GM23338 (cell line): Measurements from ENCODE around the gene TRPM2. TPM values are rescaled to one million over a fixed set of nuclear protein-coding genes. Genes with fewer than 3 reads are reported as not detected.
A peak's percentile ranks its signal among the peaks of the same experiment; 100 is the strongest.

ENCODE experiments used
- ATAC-seq: fragments of 200-7000 bp; cut with Tn5 transposase; 3 replicates; pipeline ENCODE4 v1.9.1; 2020
- DNase-seq: peaks from one replicate; pipeline ENCODE4 v3.0.0-alpha.2; 2015; ENCODE audit warnings: low spot score
- H2AFZ ChIP-seq: fragments of 200-600 bp; sonication (generic); 2 replicates; pipeline ENCODE4 v1.8.0; 2016; ENCODE audit warnings: antibody characterized with exemption, mild to moderate bottlenecking, moderate library complexity
- H3F3A ChIP-seq: fragments of 200-600 bp; sonication (generic); replicated peaks from 2 replicates; pipeline ENCODE4 v1.8.0; 2017; ENCODE audit warnings: antibody characterized with exemption, mixed run types, low read depth
- H3K27ac ChIP-seq: fragments of 200-600 bp; sonication (generic); 2 replicates; pipeline ENCODE4 v1.6.1; 2016; ENCODE audit warnings: low read depth
- H3K27me3 ChIP-seq: fragments of 200-600 bp; sonication (generic); 2 replicates; pipeline ENCODE4 v1.8.0; 2016; ENCODE audit warnings: mild to moderate bottlenecking, mixed run types, moderate library complexity; ENCODE audit not compliant: insufficient read depth
- H3K36me3 ChIP-seq: fragments of 200-600 bp; sonication (generic); 2 replicates; pipeline ENCODE4 v1.8.0; 2016; ENCODE audit warnings: mild to moderate bottlenecking; ENCODE audit not compliant: insufficient read depth
- H3K4me1 ChIP-seq: fragments of 200-600 bp; sonication (generic); 2 replicates; pipeline ENCODE4 v1.8.0; 2016; ENCODE audit warnings: mild to moderate bottlenecking, moderate library complexity; ENCODE audit not compliant: insufficient read depth
- H3K4me2 ChIP-seq: fragments of 200-600 bp; sonication (generic); 2 replicates; pipeline ENCODE4 v1.7.1; 2017; ENCODE audit warnings: mixed run types
- H3K4me3 ChIP-seq: fragments of 200-600 bp; sonication (generic); 2 replicates; pipeline ENCODE4 v1.6.1; 2016; ENCODE audit warnings: mixed run types
- H3K79me2 ChIP-seq: fragments of 200-600 bp; sonication (generic); replicated peaks from 2 replicates; pipeline ENCODE4 v1.8.0; 2017; ENCODE audit warnings: mild to moderate bottlenecking; ENCODE audit not compliant: insufficient read depth
- H3K9me2 ChIP-seq: fragments of 200-600 bp; sonication (generic); 2 replicates; pipeline ENCODE4 v1.8.0; 2017; ENCODE audit not compliant: insufficient read depth
- H4K20me1 ChIP-seq: fragments of 200-600 bp; sonication (generic); replicated peaks from 2 replicates; pipeline ENCODE4 v1.8.0; 2017; ENCODE audit warnings: mild to moderate bottlenecking; ENCODE audit not compliant: insufficient read depth
- H3K27ac Mint-ChIP-seq: 2 replicates; pipeline ENCODE4 v1.8.0; 2020; ENCODE audit warnings: inconsistent platforms, mild to moderate bottlenecking, moderate library complexity, mixed read lengths
- H3K27me3 Mint-ChIP-seq: 3 replicates; pipeline ENCODE4 v1.8.0; 2022; ENCODE audit warnings: low read depth, mild to moderate bottlenecking, moderate library complexity, mixed read lengths, inconsistent platforms; ENCODE audit not compliant: insufficient read depth, poor library complexity
- H3K36me3 Mint-ChIP-seq: 3 replicates; pipeline ENCODE4 v1.8.0; 2021; ENCODE audit warnings: low read depth, mild to moderate bottlenecking, inconsistent platforms, moderate library complexity, mixed read lengths
- H3K4me1 Mint-ChIP-seq: 3 replicates; pipeline ENCODE4 v1.8.0; 2020; ENCODE audit warnings: mild to moderate bottlenecking, inconsistent platforms, mixed read lengths
- H3K4me3 Mint-ChIP-seq: 3 replicates; pipeline ENCODE4 v1.8.0; 2021; ENCODE audit warnings: moderate library complexity, mild to moderate bottlenecking, inconsistent platforms, mixed read lengths
- H3K9me3 Mint-ChIP-seq: 3 replicates; pipeline ENCODE4 v1.8.0; 2020; ENCODE audit warnings: moderate library complexity, mild to moderate bottlenecking, inconsistent platforms, mixed read lengths
- polyA plus RNA-seq: library from polyadenylated mRNA; unstranded; fragments of >200 nt; fragmentation: Nextera tagmentation; extraction: Ambion mirVana; gene quantifications from 2 replicates; pipeline ENCODE4 v1.2.1, GENCODE V29; 2016
- total RNA-seq: library from RNA; depleted of rRNA; stranded (reverse); fragments of >200 nt; shearing (Covaris generic); gene quantifications from 2 replicates; pipeline ENCODE4 v1.2.3, GENCODE V29; 2014
- TF ChIP-seq, protein P1 (sequence below), 2 experiments: fragments of 200-600 bp in 1 of 2; sonication (generic) in 1 of 2; conservative IDR thresholded peaks; 2 replicates each; pipeline versions ENCODE4 v1.5.1 to v1.6.1; 2016 to 2017; ENCODE audit warnings: antibody characterized with exemption in 2 of 2, low read depth in 2 of 2, mild to moderate bottlenecking in 2 of 2, moderate library complexity in 1 of 2
- TF ChIP-seq, protein P2 (sequence below): fragments of 250-450 bp; sonication (Bioruptor Pico); IDR thresholded peaks from 2 replicates; pipeline ENCODE4 v1.5.0; 2020; ENCODE audit warnings: mild to moderate bottlenecking, moderate library complexity

TRPM2 gene
- total and polyA plus RNA-seq, 2 experiments from 2014 or later, result 0.53 to 0.83 TPM

DNA sequence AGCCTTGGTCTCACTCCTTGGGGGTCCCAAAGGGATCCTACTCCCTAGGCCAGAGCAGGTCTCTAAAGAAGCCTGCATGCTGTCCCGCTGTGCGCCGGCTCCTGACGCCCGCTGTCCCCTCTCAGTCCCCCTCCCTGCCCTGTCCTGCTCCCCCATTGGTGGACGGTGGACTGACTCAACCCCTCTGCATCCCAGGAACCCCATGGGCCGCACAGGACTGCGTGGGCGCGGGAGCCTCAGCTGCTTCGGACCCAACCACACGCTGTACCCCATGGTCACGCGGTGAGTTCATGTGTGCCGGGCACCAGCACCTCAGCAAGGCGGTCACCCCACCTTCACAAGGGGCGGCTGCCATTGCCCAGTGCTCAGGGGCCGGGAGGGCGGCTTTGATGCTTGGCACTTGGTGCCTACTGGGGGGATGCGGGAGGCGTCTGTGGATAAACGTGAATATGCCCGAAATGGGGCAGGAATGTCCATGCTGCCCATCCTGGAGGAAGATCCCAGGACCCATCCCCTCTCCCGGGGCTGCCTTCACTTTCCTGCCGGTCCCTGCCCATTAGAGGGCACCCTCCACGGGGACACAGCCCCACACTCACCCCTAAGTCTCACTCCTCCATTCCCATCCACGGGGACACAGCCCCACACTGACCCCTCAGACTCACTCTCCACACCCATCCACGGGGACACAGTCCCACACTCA is 81.7 kb downstream of the TRPM2 start:
- H3K36me3 Mint-ChIP-seq, result peaks cover 2% of the 10 kb centered on the region; the same call in 1 of the 3 replicates
- TF ChIP-seq, protein P1, sequence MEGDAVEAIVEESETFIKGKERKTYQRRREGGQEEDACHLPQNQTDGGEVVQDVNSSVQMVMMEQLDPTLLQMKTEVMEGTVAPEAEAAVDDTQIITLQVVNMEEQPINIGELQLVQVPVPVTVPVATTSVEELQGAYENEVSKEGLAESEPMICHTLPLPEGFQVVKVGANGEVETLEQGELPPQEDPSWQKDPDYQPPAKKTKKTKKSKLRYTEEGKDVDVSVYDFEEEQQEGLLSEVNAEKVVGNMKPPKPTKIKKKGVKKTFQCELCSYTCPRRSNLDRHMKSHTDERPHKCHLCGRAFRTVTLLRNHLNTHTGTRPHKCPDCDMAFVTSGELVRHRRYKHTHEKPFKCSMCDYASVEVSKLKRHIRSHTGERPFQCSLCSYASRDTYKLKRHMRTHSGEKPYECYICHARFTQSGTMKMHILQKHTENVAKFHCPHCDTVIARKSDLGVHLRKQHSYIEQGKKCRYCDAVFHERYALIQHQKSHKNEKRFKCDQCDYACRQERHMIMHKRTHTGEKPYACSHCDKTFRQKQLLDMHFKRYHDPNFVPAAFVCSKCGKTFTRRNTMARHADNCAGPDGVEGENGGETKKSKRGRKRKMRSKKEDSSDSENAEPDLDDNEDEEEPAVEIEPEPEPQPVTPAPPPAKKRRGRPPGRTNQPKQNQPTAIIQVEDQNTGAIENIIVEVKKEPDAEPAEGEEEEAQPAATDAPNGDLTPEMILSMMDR (conservative IDR thresholded peaks at IDR 0.05; ENCODE audit: low read depth in 2 of 2), result 0 out of 4 replicates have a peak, but pooled peaks of 1 of the 2 experiments have one; percentile 3
- TF ChIP-seq, protein P2, sequence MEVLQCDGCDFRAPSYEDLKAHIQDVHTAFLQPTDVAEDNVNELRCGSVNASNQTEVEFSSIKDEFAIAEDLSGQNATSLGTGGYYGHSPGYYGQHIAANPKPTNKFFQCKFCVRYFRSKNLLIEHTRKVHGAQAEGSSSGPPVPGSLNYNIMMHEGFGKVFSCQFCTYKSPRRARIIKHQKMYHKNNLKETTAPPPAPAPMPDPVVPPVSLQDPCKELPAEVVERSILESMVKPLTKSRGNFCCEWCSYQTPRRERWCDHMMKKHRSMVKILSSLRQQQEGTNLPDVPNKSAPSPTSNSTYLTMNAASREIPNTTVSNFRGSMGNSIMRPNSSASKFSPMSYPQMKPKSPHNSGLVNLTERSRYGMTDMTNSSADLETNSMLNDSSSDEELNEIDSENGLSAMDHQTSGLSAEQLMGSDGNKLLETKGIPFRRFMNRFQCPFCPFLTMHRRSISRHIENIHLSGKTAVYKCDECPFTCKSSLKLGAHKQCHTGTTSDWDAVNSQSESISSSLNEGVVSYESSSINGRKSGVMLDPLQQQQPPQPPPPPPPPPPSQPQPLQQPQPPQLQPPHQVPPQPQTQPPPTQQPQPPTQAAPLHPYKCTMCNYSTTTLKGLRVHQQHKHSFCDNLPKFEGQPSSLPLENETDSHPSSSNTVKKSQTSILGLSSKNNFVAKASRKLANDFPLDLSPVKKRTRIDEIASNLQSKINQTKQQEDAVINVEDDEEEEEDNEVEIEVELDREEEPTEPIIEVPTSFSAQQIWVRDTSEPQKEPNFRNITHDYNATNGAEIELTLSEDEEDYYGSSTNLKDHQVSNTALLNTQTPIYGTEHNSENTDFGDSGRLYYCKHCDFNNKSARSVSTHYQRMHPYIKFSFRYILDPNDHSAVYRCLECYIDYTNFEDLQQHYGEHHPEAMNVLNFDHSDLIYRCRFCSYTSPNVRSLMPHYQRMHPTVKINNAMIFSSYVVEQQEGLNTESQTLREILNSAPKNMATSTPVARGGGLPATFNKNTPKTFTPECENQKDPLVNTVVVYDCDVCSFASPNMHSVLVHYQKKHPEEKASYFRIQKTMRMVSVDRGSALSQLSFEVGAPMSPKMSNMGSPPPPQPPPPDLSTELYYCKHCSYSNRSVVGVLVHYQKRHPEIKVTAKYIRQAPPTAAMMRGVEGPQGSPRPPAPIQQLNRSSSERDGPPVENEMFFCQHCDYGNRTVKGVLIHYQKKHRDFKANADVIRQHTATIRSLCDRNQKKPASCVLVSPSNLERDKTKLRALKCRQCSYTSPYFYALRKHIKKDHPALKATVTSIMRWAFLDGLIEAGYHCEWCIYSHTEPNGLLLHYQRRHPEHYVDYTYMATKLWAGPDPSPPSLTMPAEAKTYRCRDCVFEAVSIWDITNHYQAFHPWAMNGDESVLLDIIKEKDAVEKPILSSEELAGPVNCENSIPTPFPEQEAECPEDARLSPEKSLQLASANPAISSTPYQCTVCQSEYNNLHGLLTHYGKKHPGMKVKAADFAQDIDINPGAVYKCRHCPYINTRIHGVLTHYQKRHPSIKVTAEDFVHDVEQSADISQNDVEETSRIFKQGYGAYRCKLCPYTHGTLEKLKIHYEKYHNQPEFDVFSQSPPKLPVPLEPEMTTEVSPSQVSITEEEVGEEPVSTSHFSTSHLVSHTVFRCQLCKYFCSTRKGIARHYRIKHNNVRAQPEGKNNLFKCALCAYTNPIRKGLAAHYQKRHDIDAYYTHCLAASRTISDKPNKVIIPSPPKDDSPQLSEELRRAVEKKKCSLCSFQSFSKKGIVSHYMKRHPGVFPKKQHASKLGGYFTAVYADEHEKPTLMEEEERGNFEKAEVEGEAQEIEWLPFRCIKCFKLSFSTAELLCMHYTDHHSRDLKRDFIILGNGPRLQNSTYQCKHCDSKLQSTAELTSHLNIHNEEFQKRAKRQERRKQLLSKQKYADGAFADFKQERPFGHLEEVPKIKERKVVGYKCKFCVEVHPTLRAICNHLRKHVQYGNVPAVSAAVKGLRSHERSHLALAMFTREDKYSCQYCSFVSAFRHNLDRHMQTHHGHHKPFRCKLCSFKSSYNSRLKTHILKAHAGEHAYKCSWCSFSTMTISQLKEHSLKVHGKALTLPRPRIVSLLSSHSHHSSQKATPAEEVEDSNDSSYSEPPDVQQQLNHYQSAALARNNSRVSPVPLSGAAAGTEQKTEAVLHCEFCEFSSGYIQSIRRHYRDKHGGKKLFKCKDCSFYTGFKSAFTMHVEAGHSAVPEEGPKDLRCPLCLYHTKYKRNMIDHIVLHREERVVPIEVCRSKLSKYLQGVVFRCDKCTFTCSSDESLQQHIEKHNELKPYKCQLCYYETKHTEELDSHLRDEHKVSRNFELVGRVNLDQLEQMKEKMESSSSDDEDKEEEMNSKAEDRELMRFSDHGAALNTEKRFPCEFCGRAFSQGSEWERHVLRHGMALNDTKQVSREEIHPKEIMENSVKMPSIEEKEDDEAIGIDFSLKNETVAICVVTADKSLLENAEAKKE, result no peak

More for the DNA sequence above, 81.7 kb downstream of the TRPM2 start:
- ATAC-seq, result no peak
- Mint-ChIP-seq H3K4me1 (no peaks in the 10 kb centered on the region), H3K27ac (no peak overlapping the region), H3K27me3 (peaks cover 2% of the 10 kb centered on the region), H3K4me3 (no peak overlapping the region), H3K9me3 (peaks cover 7% of the 10 kb centered on the region; the same call in 2 of the 3 replicates)
- Histone ChIP-seq H3K4me3 (no peak overlapping the region), H4K20me1 (no peaks in the 10 kb centered on the region), H3F3A (no peaks in the 10 kb centered on the region), H2AFZ (no peak overlapping the region), H3K27ac (no peak overlapping the region), H3K79me2 (no peaks in the 10 kb centered on the region), H3K4me1 (no peaks in the 10 kb centered on the region), H3K36me3 (no peaks in the 10 kb centered on the region), H3K27me3 (no peaks in the 10 kb centered on the region), H3K9me2 (no peaks in the 10 kb centered on the region), H3K4me2 (no peak overlapping the region)
- DNase-seq, result no peak
